Measurements from ENCODE around the gene GALNS.

- TF ChIP-seq CTCF (IDR thresholded peaks at IDR 0.05; ENCODE audit: borderline replicate concordance, extremely low read depth, low read length, poor library complexity, severe bottlenecking) = peak; percentile 57
- TF ChIP-seq EZH2 (IDR thresholded peaks at IDR 0.05; ENCODE audit: borderline replicate concordance, low read depth, low read length, severe bottlenecking) = no peak
Observed at GRCh38 chr16:88784074-88784855, 72.5 kb downstream of the GALNS start.

All from DND-41 (cell line).